MM.1S (cell line): Measurements from ENCODE around the gene FOXN3.

Experiments
- EZH2 ChIP-seq: fragments of 300-600 bp; sonication (generic); optimal IDR thresholded peaks from 2 replicates; pipeline ENCODE3; 2017; ENCODE audit warnings: low read depth, mild to moderate bottlenecking, antibody characterized with exemption, low read length, mixed read lengths
- TF ChIP-seq, protein P1 (sequence below): fragments of 300-600 bp; sonication (generic); IDR thresholded peaks from 2 replicates; pipeline ENCODE4 v1.5.1; 2016; ENCODE audit warnings: antibody characterized with exemption, low read length, mixed read lengths

DNA sequence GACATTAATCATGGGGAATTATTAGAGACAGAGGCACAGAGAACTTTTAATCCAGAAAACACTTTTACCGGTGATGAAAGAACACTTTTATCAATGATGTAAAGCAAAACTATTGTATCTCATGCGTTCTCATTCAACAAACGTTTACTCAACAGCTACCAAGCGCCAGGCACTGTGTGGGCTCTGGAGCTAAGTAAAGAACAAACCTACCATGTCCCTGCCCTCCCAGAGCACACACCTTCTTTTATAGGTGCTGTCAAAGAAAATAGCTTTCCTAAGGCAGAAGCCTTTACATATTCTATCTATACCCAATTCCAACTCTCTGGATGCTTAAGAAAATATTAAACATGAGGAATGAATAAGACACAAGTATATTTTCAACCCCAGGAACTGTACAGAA lies 91.1 kb downstream of the FOXN3 start:
- TF ChIP-seq, protein P1, sequence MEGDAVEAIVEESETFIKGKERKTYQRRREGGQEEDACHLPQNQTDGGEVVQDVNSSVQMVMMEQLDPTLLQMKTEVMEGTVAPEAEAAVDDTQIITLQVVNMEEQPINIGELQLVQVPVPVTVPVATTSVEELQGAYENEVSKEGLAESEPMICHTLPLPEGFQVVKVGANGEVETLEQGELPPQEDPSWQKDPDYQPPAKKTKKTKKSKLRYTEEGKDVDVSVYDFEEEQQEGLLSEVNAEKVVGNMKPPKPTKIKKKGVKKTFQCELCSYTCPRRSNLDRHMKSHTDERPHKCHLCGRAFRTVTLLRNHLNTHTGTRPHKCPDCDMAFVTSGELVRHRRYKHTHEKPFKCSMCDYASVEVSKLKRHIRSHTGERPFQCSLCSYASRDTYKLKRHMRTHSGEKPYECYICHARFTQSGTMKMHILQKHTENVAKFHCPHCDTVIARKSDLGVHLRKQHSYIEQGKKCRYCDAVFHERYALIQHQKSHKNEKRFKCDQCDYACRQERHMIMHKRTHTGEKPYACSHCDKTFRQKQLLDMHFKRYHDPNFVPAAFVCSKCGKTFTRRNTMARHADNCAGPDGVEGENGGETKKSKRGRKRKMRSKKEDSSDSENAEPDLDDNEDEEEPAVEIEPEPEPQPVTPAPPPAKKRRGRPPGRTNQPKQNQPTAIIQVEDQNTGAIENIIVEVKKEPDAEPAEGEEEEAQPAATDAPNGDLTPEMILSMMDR: no peak
- no peak for TF ChIP-seq EZH2
